GM12878 (cell line): ENCODE measurements around the gene RPL10. TPM values are rescaled to one million over a fixed set of nuclear protein-coding genes. Genes with fewer than 3 reads are reported as not detected.
A peak's percentile ranks its signal among the peaks of the same experiment; 100 is the strongest.

Experiments used
- ATF7 ChIP-seq: fragments of 450-650 bp; IDR thresholded peaks from 2 replicates; pipeline ENCODE4 v1.6.1; 2016; ENCODE audit warnings: low read depth, mild to moderate bottlenecking
- DPF2 ChIP-seq: fragments of 450-650 bp; IDR thresholded peaks from 2 replicates; pipeline ENCODE4 v1.6.1; 2017; ENCODE audit warnings: mild to moderate bottlenecking
- EP300 ChIP-seq, 2 experiments: fragments of 150-350 bp in 1 of 2; IDR thresholded peaks; 2 replicates each; pipeline ENCODE4 v1.6.1; 2011 to 2012; ENCODE audit warnings: low read depth in 2 of 2, low read length in 2 of 2, borderline replicate concordance in 1 of 2, improper control_type of control experiment in 1 of 2, inconsistent platforms in 1 of 2; ENCODE audit not compliant: control insufficient read depth in 1 of 2
- HCFC1 ChIP-seq: fragments of 150-350 bp; IDR thresholded peaks from 2 replicates; pipeline ENCODE4 v1.6.1; 2014; ENCODE audit warnings: low read length
- HDAC2 ChIP-seq: fragments of 200-600 bp; sonication (generic); IDR thresholded peaks from 2 replicates; pipeline ENCODE4 v1.6.1; 2017
- MXI1 ChIP-seq: fragments of 150-350 bp; IDR thresholded peaks from 2 replicates; pipeline ENCODE4 v1.6.1; 2011; ENCODE audit warnings: low read depth, mild to moderate bottlenecking, inconsistent platforms, low read length, improper control_type of control experiment
- PAX5 ChIP-seq: IDR thresholded peaks from 2 replicates; pipeline ENCODE4 v1.6.1; 2011; ENCODE audit warnings: low read depth, low read length, borderline replicate concordance
- SP1 ChIP-seq: IDR thresholded peaks from one replicate; pipeline ENCODE4 v1.6.1; 2011; ENCODE audit warnings: low read depth, low read length
- SUZ12 ChIP-seq: fragments of 200-600 bp; sonication (generic); IDR thresholded peaks from one replicate; pipeline ENCODE4 v1.6.1; 2018; ENCODE audit warnings: antibody characterized with exemption, mild to moderate bottlenecking; ENCODE audit not compliant: unreplicated experiment
- TCF12 ChIP-seq: IDR thresholded peaks from 2 replicates; pipeline ENCODE4 v1.6.1; 2011; ENCODE audit warnings: low read depth, mild to moderate bottlenecking, low read length
- ZNF622 ChIP-seq: fragments of 450-650 bp; IDR thresholded peaks from 2 replicates; pipeline ENCODE4 v1.6.1; 2017; ENCODE audit warnings: mild to moderate bottlenecking, inconsistent platforms
- polyA plus RNA-seq, 11 experiments: library from polyadenylated mRNA; depleted of rRNA in 4 of 11; unstranded in 6 of 11; stranded (reverse) in 5 of 11; fragments of >200 nt; fragmentation: Nextera tagmentation in 4 of 11; fragmentation: Illumina TruSeq in 1 of 11; extraction: Ambion mirVana in 4 of 11; extraction: Trizol in 1 of 11; gene quantifications; 1 replicate in 1 of 11; 2 replicates in 10 of 11; pipeline versions ENCODE4 v1.2.1 to v1.2.3, GENCODE V29; 2011 to 2016; ENCODE audit warnings: inconsistent platforms in 2 of 11, missing spikeins in 2 of 11, low read depth in 1 of 11
- total RNA-seq, 4 experiments: library from RNA; depleted of rRNA in 3 of 4; stranded (reverse); fragments of >200 nt in 3 of 4; fragmentation: Illumina TruSeq in 1 of 4; extraction: Trizol in 1 of 4; gene quantifications; 2 replicates each; pipeline versions ENCODE4 v1.2.1 to v1.2.3, GENCODE V29; 2013 to 2021
- TF ChIP-seq, protein P1 (sequence below): fragments of 450-650 bp; IDR thresholded peaks from 2 replicates; pipeline ENCODE4 v1.6.1; 2018; ENCODE audit warnings: borderline replicate concordance, mild to moderate bottlenecking; ENCODE audit not compliant: partially characterized antibody
- TF ChIP-seq, protein P2 (sequence below), 3 experiments: IDR thresholded peaks in 2 of 3; conservative IDR thresholded peaks in 1 of 3; 2 replicates each; pipeline ENCODE4 v1.5.1; 2011; ENCODE audit warnings: low read depth in 3 of 3, low read length in 3 of 3, mild to moderate bottlenecking in 3 of 3, control low read depth in 2 of 3, moderate library complexity in 2 of 3, inconsistent platforms in 1 of 3, mixed read lengths in 1 of 3; ENCODE audit not compliant: control insufficient read depth in 2 of 3, insufficient read depth in 1 of 3; ENCODE audit errors: extremely low read depth in 1 of 3

RPL10 gene
- total and polyA plus RNA-seq, 10 of the 15 experiments (the other 5 are each of a cell fraction or from before 2014, with no cell fraction given) = 1,938 to 7,222 (median 4,494) TPM

DNA sequence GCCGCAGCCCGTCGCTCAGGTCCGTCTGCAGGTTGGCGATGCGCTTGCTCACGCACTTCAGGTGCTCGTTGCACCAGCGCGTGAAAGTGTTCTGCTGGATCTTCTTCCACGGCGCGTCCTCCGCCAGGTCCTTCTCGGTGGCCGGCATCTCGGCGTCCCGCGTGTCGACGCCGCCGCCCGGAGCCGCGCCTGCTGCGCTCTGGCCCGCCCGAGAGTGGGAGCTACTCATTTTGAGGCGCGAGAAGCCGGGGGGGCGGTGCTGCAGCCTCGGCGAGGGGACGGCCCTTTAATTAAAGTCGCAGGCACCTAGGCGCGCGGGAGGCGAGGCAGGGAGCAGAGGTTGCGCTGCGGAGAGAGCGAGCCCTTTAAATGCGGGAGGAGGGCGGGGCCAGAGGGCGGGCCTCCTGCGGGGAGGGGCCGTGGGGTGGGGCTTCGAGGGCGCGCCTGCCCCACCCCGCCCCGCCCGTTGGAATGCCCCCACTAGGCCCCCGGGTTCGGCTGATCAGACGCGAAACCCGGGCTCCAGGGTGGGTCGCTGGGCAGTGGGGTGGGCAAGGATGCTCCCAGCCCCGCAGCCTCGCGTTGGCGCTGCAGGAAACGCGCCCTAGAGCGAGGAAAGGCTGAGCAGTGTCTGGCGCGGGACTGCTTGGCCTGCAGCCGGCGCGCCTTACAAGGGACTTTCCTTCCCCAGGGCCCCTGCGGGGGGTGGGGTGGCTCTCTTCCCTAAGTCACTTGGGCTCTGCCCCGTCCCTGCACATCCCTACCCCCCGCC lies 27.0 kb upstream of the RPL10 start (continued):
- TF ChIP-seq, protein P1, sequence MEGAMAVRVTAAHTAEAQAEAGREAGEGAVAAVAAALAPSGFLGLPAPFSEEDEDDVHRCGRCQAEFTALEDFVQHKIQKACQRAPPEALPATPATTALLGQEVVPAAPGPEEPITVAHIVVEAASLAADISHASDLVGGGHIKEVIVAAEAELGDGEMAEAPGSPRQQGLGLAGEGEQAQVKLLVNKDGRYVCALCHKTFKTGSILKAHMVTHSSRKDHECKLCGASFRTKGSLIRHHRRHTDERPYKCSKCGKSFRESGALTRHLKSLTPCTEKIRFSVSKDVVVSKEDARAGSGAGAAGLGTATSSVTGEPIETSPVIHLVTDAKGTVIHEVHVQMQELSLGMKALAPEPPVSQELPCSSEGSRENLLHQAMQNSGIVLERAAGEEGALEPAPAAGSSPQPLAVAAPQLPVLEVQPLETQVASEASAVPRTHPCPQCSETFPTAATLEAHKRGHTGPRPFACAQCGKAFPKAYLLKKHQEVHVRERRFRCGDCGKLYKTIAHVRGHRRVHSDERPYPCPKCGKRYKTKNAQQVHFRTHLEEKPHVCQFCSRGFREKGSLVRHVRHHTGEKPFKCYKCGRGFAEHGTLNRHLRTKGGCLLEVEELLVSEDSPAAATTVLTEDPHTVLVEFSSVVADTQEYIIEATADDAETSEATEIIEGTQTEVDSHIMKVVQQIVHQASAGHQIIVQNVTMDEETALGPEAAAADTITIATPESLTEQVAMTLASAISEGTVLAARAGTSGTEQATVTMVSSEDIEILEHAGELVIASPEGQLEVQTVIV = no peak
- TF ChIP-seq HCFC1 (0 out of 2 replicates have a peak, but pooled peaks have one; percentile 42), SP1 (peak; percentile 83), DPF2 (no peak), MXI1 (0 out of 2 replicates have a peak, but pooled peaks have one; percentile 35), ATF7 (no peak), SUZ12 (no peak), HDAC2 (no peak), EP300 (IDR thresholded peaks at IDR 0.05; ENCODE audit: borderline replicate concordance in 1 of 2, control insufficient read depth in 1 of 2, low read depth in 2 of 2, low read length in 2 of 2) (no peak), TCF12 (peak; percentile 72; the same call in 1 of the 2 replicates), ZNF622 (no peak), PAX5 (no peak)
- TF ChIP-seq, protein P2, sequence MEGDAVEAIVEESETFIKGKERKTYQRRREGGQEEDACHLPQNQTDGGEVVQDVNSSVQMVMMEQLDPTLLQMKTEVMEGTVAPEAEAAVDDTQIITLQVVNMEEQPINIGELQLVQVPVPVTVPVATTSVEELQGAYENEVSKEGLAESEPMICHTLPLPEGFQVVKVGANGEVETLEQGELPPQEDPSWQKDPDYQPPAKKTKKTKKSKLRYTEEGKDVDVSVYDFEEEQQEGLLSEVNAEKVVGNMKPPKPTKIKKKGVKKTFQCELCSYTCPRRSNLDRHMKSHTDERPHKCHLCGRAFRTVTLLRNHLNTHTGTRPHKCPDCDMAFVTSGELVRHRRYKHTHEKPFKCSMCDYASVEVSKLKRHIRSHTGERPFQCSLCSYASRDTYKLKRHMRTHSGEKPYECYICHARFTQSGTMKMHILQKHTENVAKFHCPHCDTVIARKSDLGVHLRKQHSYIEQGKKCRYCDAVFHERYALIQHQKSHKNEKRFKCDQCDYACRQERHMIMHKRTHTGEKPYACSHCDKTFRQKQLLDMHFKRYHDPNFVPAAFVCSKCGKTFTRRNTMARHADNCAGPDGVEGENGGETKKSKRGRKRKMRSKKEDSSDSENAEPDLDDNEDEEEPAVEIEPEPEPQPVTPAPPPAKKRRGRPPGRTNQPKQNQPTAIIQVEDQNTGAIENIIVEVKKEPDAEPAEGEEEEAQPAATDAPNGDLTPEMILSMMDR (IDR thresholded peaks at IDR 0.05 in 2 of 3, conservative IDR thresholded peaks at IDR 0.05 in 1 of 3; ENCODE audit: control insufficient read depth in 2 of 3, extremely low read depth in 1 of 3, insufficient read depth in 1 of 3, low read depth in 3 of 3, low read length in 3 of 3) = peak in 1 of 3 experiments; percentile 19; a peak in 1 of 6 replicates
